Activated CD4-positive, alpha-beta T cell treated with anti-CD3 and anti-CD28 coated beads for 36 hours (primary cell): Measurements from ENCODE around the gene PXK. TPM values are rescaled to one million over a fixed set of nuclear protein-coding genes. Genes with fewer than 3 reads are reported as not detected.
A peak's percentile ranks its signal among the peaks of the same experiment; 100 is the strongest.

Experiments
- ATAC-seq: fragments of 200-7000 bp; cut with Tn5 transposase; one replicate; pipeline ENCODE4 v1.10.0; 2021; ENCODE audit warnings: mild to moderate bottlenecking, moderate library complexity
- CTCF ChIA-PET: fragments of 350-600 bp; sonication (Branson Sonifier 250); formaldehyde crosslinking; loops from one replicate; lab custom pipeline; 2021; ENCODE audit warnings: antibody characterized with exemption; lab: Charles Lee
- POLR2A ChIA-PET: fragments of 350-600 bp; sonication (Branson Sonifier 250); formaldehyde crosslinking; loops from one replicate; lab custom pipeline; 2021; ENCODE audit warnings: antibody characterized with exemption, inconsistent platforms; lab: Charles Lee
- DNase-seq: peaks from one replicate; pipeline ENCODE4 v3.0.0-alpha.2; 2020
- H3K27ac Mint-ChIP-seq: one replicate; pipeline ENCODE4 v1.8.0; 2021; ENCODE audit warnings: mixed read lengths
- H3K27me3 Mint-ChIP-seq: one replicate; pipeline ENCODE4 v1.8.0; 2021; ENCODE audit warnings: mixed read lengths
- H3K36me3 Mint-ChIP-seq: one replicate; pipeline ENCODE4 v1.8.0; 2021; ENCODE audit warnings: low read depth, mixed read lengths
- H3K4me1 Mint-ChIP-seq: one replicate; pipeline ENCODE4 v1.8.0; 2021; ENCODE audit warnings: mixed read lengths
- H3K4me3 Mint-ChIP-seq: one replicate; pipeline ENCODE4 v1.8.0; 2021; ENCODE audit warnings: mild to moderate bottlenecking, moderate library complexity, mixed read lengths
- H3K9me3 Mint-ChIP-seq: one replicate; pipeline ENCODE4 v1.8.0; 2021; ENCODE audit warnings: low read depth, mixed read lengths
- intact Hi-C, 2 experiments: fragments of 100-400 bp; cut with DNase I in 1 of 2; cut with micrococcal nuclease in 1 of 2; formaldehyde crosslinking; loops; one replicate each; pipeline versions ENCODE4 v1.14.2 to v1.15.1; 2022 to 2024; cut with DNase I, micrococcal nuclease
- total RNA-seq, 2 experiments: library from RNA; stranded (reverse); gene quantifications; one replicate each; pipeline ENCODE4 v1.2.3, GENCODE V29; 2021

Gene PXK
- total RNA-seq, 2 experiments from 2014 or later, result 35.2 to 50.7 TPM

GRCh38 chr3:58358092-58358491 lies 25.4 kb downstream of the PXK start:
- Mint-ChIP-seq H3K27ac (no peak overlapping the region), H3K4me3 (no peak overlapping the region), H3K4me1 (peaks cover 38% of the 10 kb centered on the region), H3K27me3 (no peaks in the 10 kb centered on the region), H3K36me3 (peaks cover 2% of the 10 kb centered on the region), H3K9me3 (no peaks in the 10 kb centered on the region)
- intact Hi-C loops, result loop anchor here in 1 of 2 experiments (2.0 kb wide), 1 partner anchor 23 kb away; no protein-coding TSS in a partner anchor
- ChIA-PET POLR2A (no interaction called here), CTCF (no interaction called here)
- ATAC-seq (peak; percentile 68), DNase-seq (peak; percentile 42)

- H3K4me3 Mint-ChIP-seq, result no peak overlapping the region
- POLR2A ChIA-PET, result no interaction called here
- intact Hi-C loops, result loop anchor here in 1 of 2 experiments (2.0 kb wide), 1 partner anchor 24 kb away; no protein-coding TSS in a partner anchor
These were observed 26.1 kb downstream of the PXK start for GRCh38 chr3:58358808-58359207.

DNA sequence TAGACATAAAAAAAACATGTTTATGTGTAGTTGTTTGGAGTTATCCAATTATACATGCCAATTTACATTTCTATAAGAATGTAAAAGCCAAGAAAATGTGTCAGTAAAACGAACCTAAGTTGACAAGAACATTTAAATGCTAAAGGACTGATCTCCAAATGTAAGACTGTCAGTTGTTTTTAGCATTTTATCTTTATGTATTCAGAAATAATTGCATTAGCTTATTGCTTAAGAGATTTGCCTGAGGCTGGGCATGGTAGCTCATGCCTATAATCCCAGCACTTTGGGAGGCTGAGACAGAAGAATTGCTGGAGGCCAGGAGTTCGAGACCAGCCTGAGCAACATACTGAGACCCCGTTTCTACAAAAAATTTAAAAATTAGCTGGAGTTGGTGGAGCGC lies 26.9 kb downstream of the PXK start:
- peaks cover 2% of the 10 kb centered on the region for H3K36me3 Mint-ChIP-seq
- no peak for DNase-seq
- H3K27me3 Mint-ChIP-seq, result no peaks in the 10 kb centered on the region
- H3K27ac Mint-ChIP-seq, result no peak overlapping the region
- ATAC-seq, result no peak
- ChIA-PET POLR2A (no interaction called here), CTCF (no interaction called here)
- H3K4me1 Mint-ChIP-seq, result peaks cover 28% of the 10 kb centered on the region
- H3K4me3 Mint-ChIP-seq, result no peak overlapping the region
- H3K9me3 Mint-ChIP-seq, result no peaks in the 10 kb centered on the region
- intact Hi-C loops, result loop anchor here in 1 of 2 experiments (2.0 kb wide), 1 partner anchor 25 kb away; no protein-coding TSS in a partner anchor

More at GRCh38 chr3:58358808-58359207, 26.1 kb downstream of the PXK start:
- Mint-ChIP-seq H3K36me3 (peaks cover 2% of the 10 kb centered on the region), H3K9me3 (no peaks in the 10 kb centered on the region), H3K27me3 (no peaks in the 10 kb centered on the region), H3K27ac (no peak overlapping the region), H3K4me1 (peaks cover 34% of the 10 kb centered on the region)
- CTCF ChIA-PET, result no interaction called here
- ATAC-seq (no peak), DNase-seq (no peak)

- Mint-ChIP-seq H3K36me3 (peaks cover 9% of the 10 kb centered on the region), H3K9me3 (no peaks in the 10 kb centered on the region), H3K27me3 (no peaks in the 10 kb centered on the region), H3K27ac (no peak overlapping the region), H3K4me1 (peaks cover 36% of the 10 kb centered on the region), H3K4me3 (no peak overlapping the region)
- POLR2A ChIA-PET, result no interaction called here
- ATAC-seq (no peak), DNase-seq (no peak)
- CTCF ChIA-PET, result interaction anchor here (1.0 kb wide), 1 partner anchor 14 kb away, joined by 3 read pairs; no protein-coding TSS in a partner anchor
- intact Hi-C loops, result no loop called here
These were observed 29.2 kb downstream of the PXK start for GRCh38 chr3:58361866-58362265.

DNA sequence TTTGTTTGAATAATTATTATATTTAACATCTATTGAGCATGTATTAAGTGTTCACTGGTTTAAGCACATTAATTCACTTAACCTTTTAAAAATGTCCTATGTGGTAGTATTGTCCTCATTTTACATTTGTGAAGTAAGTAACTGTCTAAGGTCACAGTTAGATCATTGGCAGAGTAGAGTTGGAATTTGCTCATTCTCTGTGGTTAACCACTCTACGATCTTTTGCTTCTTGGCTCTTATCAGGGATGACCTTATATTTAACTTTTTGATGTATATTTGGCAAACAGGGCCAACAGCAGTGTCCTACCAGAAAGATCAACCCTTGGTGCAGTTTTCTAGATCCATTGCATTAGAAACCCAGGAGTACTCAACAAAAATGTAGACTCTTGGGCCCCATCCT lies 34.0 kb downstream of the PXK start:
- ChIA-PET CTCF (interaction anchor here (0.7 kb wide), 1 partner anchor 34 kb away, joined by 3 read pairs; no protein-coding TSS in a partner anchor), POLR2A (no interaction called here)
- peaks cover 20% of the 10 kb centered on the region for H3K36me3 Mint-ChIP-seq
- no peak overlapping the region for H3K27ac Mint-ChIP-seq
- no peak overlapping the region for H3K4me3 Mint-ChIP-seq
- no peaks in the 10 kb centered on the region for H3K27me3 Mint-ChIP-seq
- DNase-seq, result no peak
- H3K4me1 Mint-ChIP-seq, result peaks cover 19% of the 10 kb centered on the region
- no peak for ATAC-seq
- intact Hi-C loops, result no loop called here
- H3K9me3 Mint-ChIP-seq, result no peaks in the 10 kb centered on the region

DNA sequence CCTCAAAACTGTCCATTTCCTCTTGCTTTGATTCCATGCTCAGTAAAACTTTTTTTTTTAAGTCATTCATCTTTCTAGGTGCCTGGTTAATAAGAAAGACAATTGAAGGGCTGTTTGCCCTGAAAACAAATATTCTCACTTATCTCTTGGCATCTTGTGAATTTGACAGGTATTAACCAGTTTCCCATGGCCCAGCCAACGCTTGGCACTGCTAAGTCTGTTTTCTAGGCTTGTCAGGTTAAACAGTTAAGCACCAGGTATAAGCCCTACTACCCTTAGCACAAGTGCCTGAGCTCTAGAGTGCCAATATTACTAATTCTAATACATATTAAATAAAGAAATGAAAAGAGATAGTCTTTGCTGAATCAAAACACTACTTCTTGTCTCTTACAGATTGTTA lies 36.3 kb downstream of the PXK start:
- DNase-seq (no peak), ATAC-seq (no peak)
- intact Hi-C loops, result no loop called here
- ChIA-PET CTCF (interaction anchor here (1.6 kb wide), 1 partner anchor 14 kb away, joined by 3 read pairs; no protein-coding TSS in a partner anchor), POLR2A (no interaction called here)
- no peaks in the 10 kb centered on the region for H3K27me3 Mint-ChIP-seq
- H3K27ac Mint-ChIP-seq, result no peak overlapping the region
- no peaks in the 10 kb centered on the region for H3K9me3 Mint-ChIP-seq
- H3K4me3 Mint-ChIP-seq, result no peak overlapping the region
- peaks cover 22% of the 10 kb centered on the region for H3K36me3 Mint-ChIP-seq
- peaks cover 18% of the 10 kb centered on the region for H3K4me1 Mint-ChIP-seq

DNA sequence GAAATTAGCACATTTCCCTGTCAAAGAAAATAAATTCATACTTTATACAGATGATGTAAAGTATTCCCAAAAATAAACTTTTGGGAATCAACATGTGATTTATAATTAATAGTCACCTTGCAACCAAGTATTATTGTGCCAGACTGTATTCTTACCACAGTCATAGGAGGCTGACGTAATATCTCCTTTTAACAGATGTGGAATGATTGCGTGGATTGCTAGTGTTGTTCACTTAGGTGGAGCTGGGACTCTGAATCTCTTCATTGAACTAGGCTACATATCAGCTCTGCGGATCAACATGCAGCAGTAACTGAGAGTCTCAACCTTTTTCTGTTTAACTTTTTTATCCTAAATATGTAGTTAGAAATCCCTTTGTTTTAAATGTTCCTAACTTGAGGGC lies 37.2 kb downstream of the PXK start:
- ATAC-seq (no peak), DNase-seq (no peak)
- Mint-ChIP-seq H3K9me3 (no peaks in the 10 kb centered on the region), H3K4me3 (no peak overlapping the region), H3K36me3 (peaks cover 21% of the 10 kb centered on the region), H3K4me1 (peaks cover 13% of the 10 kb centered on the region), H3K27ac (no peak overlapping the region), H3K27me3 (no peaks in the 10 kb centered on the region)
- ChIA-PET CTCF (interaction anchor here (0.8 to 1.6 kb wide), 2 partner anchors 15 to 16 kb away, joined by 3 read pairs; no protein-coding TSS in a partner anchor), POLR2A (no interaction called here)
- intact Hi-C loops, result no loop called here

DNA sequence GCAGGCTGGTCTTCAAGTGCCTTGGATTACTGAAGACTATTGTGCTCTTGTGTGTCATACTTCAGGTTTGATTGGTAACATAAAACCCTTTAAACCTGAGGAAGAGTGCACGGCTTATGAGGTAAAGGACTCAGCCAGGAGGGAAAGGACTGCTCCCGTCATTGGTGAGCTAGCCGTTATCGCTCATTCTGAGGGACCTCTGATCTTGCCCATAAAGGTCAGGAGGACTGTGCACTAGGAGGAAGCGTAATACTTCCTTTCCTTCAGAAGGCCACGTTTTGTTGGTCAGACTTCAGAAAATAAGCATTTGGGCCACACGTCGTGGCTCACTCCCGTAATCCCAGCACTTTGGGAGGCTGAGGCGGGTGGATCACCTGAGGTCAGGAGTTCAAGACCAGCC lies 37.7 kb downstream of the PXK start:
- ATAC-seq (no peak), DNase-seq (no peak)
- Mint-ChIP-seq H3K9me3 (no peaks in the 10 kb centered on the region), H3K36me3 (peaks cover 18% of the 10 kb centered on the region), H3K4me1 (peaks cover 10% of the 10 kb centered on the region), H3K27ac (no peak overlapping the region), H3K27me3 (no peaks in the 10 kb centered on the region), H3K4me3 (no peak overlapping the region)
- POLR2A ChIA-PET, result no interaction called here
- intact Hi-C loops, result no loop called here
- CTCF ChIA-PET, result interaction anchor here (0.8 to 1.6 kb wide), 2 partner anchors 15 to 16 kb away, joined by 3 read pairs; no protein-coding TSS in a partner anchor

GRCh38 chr3:58371754-58372153 lies 39.1 kb downstream of the PXK start:
- ChIA-PET POLR2A (no interaction called here), CTCF (no interaction called here)
- Mint-ChIP-seq H3K27me3 (no peaks in the 10 kb centered on the region), H3K36me3 (peaks cover 14% of the 10 kb centered on the region), H3K9me3 (no peaks in the 10 kb centered on the region), H3K4me1 (peaks cover 2% of the 10 kb centered on the region), H3K27ac (no peak overlapping the region), H3K4me3 (no peak overlapping the region)
- no peak for DNase-seq
- intact Hi-C loops, result no loop called here
- ATAC-seq, result no peak

- CTCF ChIA-PET, result no interaction called here
- ATAC-seq, result no peak
- no peaks in the 10 kb centered on the region for H3K4me1 Mint-ChIP-seq
These were observed 42.6 kb downstream of the PXK start for GRCh38 chr3:58375254-58375653.

DNA sequence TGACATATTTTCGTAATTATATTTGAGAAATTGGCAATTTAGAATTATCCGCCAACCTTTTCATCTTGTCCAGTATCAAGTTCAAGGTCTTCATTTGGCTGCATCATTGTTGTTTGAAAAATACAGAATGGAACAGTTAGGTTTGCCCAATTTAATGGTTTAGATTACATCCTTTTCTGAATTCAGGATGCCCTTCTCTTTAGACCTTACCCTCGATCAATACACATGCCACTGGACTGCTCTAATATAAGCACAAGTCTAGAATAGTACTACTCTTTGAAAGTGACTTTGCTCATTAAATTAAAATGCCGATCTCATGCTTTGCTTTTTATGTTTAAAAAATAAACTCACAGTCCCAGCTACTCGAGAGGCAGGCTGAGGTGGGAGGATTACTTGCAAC lies 44.5 kb downstream of the PXK start:
- H3K27ac Mint-ChIP-seq, result no peak overlapping the region
- no peaks in the 10 kb centered on the region for H3K4me1 Mint-ChIP-seq
- DNase-seq (no peak), ATAC-seq (no peak)
- CTCF ChIA-PET, result interaction anchor here (0.6 to 1.4 kb wide), 4 partner anchors 11 to 1073 kb away, joined by 3 to 4 read pairs (median 4); no protein-coding TSS in a partner anchor
- no peak overlapping the region for H3K4me3 Mint-ChIP-seq
- no peaks in the 10 kb centered on the region for H3K27me3 Mint-ChIP-seq
- H3K36me3 Mint-ChIP-seq, result peaks cover 3% of the 10 kb centered on the region
- no peaks in the 10 kb centered on the region for H3K9me3 Mint-ChIP-seq
- POLR2A ChIA-PET, result no interaction called here
- intact Hi-C loops, result no loop called here

More at GRCh38 chr3:58375254-58375653, 42.6 kb downstream of the PXK start:
- no peak overlapping the region for H3K4me3 Mint-ChIP-seq
- no peak for DNase-seq
- intact Hi-C loops, result no loop called here
- no peaks in the 10 kb centered on the region for H3K9me3 Mint-ChIP-seq
- no peaks in the 10 kb centered on the region for H3K27me3 Mint-ChIP-seq
- POLR2A ChIA-PET, result no interaction called here
- H3K36me3 Mint-ChIP-seq, result peaks cover 7% of the 10 kb centered on the region
- no peak overlapping the region for H3K27ac Mint-ChIP-seq

DNA sequence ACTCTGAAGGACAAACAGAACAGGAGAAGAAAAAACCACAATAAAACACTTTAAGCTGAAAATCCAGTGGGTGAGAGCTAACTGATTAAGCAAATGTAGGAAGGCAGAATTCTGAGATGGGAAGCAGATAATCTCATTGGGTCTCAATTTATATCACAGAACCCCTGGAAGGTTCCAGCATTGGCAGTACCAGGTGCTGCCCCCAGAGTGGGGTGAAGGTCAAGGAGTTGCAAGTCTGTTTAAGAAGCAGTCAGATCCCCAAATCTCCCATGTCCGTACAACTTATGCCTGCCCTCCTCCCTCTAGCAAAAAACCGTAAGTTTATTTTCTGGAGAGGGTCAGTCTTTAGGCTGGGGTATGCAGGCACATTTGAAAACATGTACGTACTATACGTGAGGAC lies 45.1 kb downstream of the PXK start:
- ATAC-seq (no peak), DNase-seq (no peak)
- Mint-ChIP-seq H3K27me3 (no peaks in the 10 kb centered on the region), H3K27ac (no peak overlapping the region), H3K4me1 (no peaks in the 10 kb centered on the region), H3K9me3 (no peaks in the 10 kb centered on the region), H3K4me3 (no peak overlapping the region), H3K36me3 (peaks cover 7% of the 10 kb centered on the region)
- POLR2A ChIA-PET, result no interaction called here
- CTCF ChIA-PET, result interaction anchor here (0.8 to 1.4 kb wide), 3 partner anchors 13 to 38 kb away, joined by 3 to 4 read pairs (median 3); no protein-coding TSS in a partner anchor
- intact Hi-C loops, result no loop called here
